Suprapubic skin (tissue), 4 donors: Measurements from ENCODE around the gene CMPK1.

Source experiments
- POLR2A ChIP-seq, 2 donors: fragments of 450-650 bp; IDR thresholded peaks; one replicate each; pipeline ENCODE4 v1.6.1; 2017; ENCODE audit warnings: antibody characterized with exemption in 2 of 2, mild to moderate bottlenecking in 2 of 2, moderate library complexity in 2 of 2
- POLR2AphosphoS5 ChIP-seq, 3 donors: sonication (generic); formaldehyde crosslinking; IDR thresholded peaks; one replicate each; pipeline ENCODE4 v1.6.1; 2017; ENCODE audit warnings: antibody characterized with exemption in 3 of 3
- TF ChIP-seq, protein P1 (sequence below), 2 donors: fragments of 200-600 bp in 1 of 2; fragments of 450-650 bp in 1 of 2; sonication (generic) in 1 of 2; IDR thresholded peaks; one replicate each; pipeline ENCODE4 v1.5.1; 2016 to 2019; ENCODE audit warnings: antibody characterized with exemption in 2 of 2, mild to moderate bottlenecking in 1 of 2, moderate library complexity in 1 of 2

- TF ChIP-seq POLR2A (IDR thresholded peaks at IDR 0.05) (no peak), POLR2AphosphoS5 (IDR thresholded peaks at IDR 0.05) (no peak)
- TF ChIP-seq, protein P1, sequence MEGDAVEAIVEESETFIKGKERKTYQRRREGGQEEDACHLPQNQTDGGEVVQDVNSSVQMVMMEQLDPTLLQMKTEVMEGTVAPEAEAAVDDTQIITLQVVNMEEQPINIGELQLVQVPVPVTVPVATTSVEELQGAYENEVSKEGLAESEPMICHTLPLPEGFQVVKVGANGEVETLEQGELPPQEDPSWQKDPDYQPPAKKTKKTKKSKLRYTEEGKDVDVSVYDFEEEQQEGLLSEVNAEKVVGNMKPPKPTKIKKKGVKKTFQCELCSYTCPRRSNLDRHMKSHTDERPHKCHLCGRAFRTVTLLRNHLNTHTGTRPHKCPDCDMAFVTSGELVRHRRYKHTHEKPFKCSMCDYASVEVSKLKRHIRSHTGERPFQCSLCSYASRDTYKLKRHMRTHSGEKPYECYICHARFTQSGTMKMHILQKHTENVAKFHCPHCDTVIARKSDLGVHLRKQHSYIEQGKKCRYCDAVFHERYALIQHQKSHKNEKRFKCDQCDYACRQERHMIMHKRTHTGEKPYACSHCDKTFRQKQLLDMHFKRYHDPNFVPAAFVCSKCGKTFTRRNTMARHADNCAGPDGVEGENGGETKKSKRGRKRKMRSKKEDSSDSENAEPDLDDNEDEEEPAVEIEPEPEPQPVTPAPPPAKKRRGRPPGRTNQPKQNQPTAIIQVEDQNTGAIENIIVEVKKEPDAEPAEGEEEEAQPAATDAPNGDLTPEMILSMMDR (IDR thresholded peaks at IDR 0.05) = no peak
Measured at GRCh38 chr1:47410068-47410455, 76.5 kb downstream of the CMPK1 start.
